ENCODE results near the gene NOL4L.

- TF ChIP-seq CTCF (conservative IDR thresholded peaks at IDR 0.05): no peak
- no peak for TF ChIP-seq ZFX (IDR thresholded peaks at IDR 0.05)
These were observed 47.6 kb upstream of the NOL4L start for GRCh38 chr20:32632461-32633354.

Measured in C4-2B (cell line).